GDM1 (cell line): ENCODE results near the gene DPP6.

ENCODE experiments used
- DNase-seq: peaks from one replicate; lab custom pipeline; 2025; lab: John Stamatoyannopoulos, UW

DPP6 gene

DNA sequence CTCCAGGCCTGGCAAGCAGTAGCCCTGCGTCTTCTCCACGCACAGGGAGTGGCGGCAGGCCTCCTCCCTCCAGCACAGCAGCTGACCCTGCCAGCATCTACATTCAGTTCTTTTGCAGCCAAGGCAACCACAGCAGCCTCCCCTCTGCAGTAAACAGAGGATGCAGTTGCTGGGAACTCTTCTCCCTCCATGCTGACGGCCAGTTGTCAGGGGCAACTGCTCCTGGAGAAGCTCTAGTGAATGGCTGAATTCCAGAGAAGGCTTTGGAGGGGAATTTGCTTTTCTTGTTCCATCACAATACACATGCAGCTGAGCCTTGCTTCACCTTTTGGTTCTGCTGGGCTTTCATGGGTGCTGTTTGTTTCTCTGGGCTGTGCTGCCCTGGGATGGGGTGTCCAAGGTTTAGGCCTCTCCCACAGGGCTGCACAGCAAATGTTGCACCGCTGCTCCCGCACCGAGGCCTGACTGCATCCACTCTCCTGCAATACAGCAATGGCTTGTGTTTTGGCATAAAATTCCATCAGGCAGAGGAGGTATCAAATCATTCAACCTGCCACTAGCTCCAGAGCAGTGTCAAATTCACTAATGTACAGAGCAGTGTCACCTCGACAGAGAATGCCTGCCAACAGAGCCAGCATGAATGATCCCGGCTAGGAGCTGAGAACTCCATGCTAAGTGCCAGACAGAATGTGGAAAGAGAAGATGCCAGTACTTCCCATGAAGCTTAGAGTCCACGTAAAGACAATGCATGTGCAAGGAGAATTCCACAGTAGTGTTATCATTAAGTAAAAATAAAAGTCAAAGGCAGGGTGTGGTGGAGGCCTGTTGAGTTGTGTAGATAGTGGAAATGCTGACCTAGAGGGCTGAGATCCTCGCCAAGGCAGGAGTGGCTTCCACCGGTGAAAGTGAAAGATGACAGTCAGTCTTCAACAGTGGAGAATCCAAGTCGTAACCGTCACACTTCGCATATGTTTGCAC, 399.6 kb downstream of the DPP6 start:
- DNase-seq, result no peak

GRCh38 chr7:154463794-154464193, 411.6 kb downstream of the DPP6 start:
- no peak for DNase-seq

GRCh38 chr7:154469652-154470051, 417.5 kb downstream of the DPP6 start:
- no peak for DNase-seq

- DNase-seq, result no peak
These were observed 420.1 kb downstream of the DPP6 start for GRCh38 chr7:154472343-154472742.

DNA sequence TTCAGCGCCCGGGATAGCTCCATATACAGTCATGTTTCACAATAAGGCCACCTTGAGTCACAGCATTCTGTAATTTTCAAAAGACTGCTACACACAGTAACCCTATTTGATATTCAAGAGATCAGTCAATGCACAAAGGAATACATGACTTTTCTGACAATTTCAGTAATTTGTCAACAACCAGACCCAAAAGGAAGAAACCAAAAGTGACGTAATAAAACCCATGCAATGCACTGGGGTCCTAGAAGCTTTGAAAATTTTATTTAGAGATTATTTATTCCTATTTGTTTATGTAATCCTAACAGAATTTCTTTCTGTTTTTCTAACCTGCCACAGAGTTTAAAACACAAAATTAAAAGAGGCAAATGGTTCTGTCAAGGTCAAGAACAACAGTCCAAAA, 421.2 kb downstream of the DPP6 start:
- no peak for DNase-seq

GRCh38 chr7:154474903-154475520, 422.8 kb downstream of the DPP6 start:
- no peak for DNase-seq

DNA sequence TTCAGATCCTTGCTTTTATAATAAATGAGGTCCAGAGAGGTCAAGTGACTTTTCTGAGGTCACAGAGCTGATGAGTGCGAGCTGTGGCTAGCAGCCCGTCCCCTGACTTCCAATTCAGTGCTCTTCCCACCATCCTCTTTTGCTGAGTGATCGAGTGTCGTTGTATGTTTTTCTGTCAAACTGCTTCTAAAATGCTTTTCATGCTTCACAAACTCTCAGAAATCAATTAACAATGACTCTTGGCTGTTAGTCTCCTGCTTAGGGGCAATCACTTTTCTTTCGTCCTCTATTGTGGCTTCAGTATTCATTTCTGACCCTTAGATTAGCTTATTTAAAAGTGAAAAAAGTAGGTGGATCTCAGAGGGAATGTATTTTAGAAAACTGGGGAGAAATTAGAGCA, 423.7 kb downstream of the DPP6 start:
- DNase-seq, result no peak

DNA sequence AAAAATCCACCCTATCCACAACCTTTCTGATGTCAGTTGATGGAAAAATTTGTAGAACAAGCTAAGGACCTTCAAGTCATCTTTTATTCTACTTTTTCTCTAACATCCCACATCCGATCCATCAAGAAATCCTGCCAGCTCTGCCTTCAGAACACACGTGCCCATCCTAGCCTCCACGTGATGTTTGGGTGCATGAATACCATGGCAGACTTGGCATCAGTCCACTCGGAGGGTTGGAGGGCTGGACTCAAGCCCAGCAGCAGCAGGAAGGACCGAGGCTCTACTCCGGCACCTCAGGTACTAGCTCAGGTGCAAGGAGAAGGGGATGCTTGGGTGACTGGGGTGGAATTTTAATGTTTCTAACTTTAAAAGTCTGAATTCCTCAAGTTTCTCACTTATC, 428.6 kb downstream of the DPP6 start:
- DNase-seq, result no peak

DNA sequence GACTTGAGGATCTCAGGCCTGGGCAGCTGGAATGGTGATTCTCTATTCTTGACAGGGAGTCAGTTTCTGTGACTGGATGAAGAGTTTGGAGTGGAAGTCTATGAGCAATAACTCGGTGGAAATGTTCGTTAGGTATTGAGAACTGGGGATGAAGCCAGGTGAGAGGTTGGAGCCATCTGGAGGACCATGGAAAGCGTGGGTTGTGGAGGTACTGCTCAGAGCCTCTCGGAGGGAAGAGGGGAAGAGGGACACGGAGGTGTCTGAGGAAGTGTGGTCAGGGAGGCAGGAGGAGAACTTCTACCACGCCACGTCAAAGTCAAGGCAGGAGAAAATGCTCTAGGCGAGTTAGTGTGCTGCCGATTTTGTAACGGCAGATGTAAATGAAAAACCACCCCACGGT, 430.7 kb downstream of the DPP6 start:
- no peak for DNase-seq

- DNase-seq, result no peak
These were observed 432.2 kb downstream of the DPP6 start for GRCh38 chr7:154484406-154484805.

- no peak for DNase-seq
These were observed 432.7 kb downstream of the DPP6 start for GRCh38 chr7:154484943-154485342.

DNA sequence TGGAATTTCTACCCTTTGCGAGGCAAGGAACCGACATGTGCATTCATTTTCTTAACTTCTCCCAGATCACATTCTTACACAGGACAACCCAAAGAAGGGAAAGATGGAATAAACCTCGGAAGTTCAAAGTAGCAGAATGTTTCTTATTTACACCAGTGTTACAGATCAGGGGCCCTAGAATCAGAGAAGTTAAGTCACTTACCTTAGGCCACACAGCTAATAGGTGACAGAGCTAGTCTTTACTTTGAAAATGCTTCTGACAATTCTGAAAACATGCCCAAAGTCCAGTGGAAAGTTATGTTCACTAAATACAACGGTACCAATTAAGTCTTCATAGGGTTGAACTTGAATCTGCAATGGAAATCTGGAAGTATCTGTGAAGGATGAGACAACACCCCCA, 437.7 kb downstream of the DPP6 start:
- DNase-seq, result no peak

GRCh38 chr7:154493594-154493993, 441.4 kb downstream of the DPP6 start:
- no peak for DNase-seq

- DNase-seq, result no peak
These were observed 445.6 kb downstream of the DPP6 start for GRCh38 chr7:154497751-154498150.

DNA sequence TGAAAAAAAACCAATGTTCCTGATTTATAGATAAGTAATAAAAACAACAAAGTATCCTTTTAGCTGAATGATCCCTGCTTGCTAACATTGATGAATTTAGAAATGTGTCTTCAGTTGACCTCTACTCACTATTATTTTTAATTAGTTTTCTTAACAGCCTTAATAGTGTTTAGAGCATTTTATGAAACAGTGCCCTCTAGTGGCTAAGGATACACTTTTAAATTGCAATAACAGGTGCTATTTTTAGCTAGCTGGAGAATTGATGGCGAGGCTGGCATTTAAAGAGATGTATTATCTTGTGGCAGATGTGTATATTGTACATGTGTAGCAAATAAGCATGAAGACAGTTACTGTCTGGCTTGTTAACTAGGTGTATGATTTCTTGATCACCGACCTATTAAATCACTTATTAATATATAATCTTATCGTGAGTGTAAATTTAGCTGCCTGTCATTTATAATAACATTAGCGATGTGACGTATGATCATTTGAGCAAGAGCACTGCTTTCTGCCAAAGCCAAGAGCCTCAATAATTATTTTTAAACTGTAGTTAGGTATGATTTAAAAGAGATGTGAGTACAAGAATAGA, 451.9 kb downstream of the DPP6 start:
- no peak for DNase-seq

DNA sequence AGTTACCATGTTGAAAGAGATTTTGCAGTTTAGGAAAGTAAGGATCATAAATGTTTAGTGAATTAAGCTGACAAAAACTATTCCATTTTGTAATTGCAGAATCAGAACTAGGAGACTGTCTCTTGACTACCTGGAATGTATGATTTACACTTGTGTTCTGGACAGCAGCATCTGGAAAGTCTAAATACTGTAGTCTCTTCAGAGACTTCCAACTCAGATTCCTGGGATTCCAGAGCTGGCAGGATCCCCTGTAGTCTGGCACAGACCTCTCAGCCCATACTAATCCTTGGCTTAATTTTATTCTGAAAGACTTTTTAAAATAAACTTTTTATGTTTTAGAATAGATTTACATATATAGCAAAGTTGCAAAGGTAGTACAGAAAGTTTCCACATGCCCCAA, 452.7 kb downstream of the DPP6 start:
- DNase-seq, result no peak

DNA sequence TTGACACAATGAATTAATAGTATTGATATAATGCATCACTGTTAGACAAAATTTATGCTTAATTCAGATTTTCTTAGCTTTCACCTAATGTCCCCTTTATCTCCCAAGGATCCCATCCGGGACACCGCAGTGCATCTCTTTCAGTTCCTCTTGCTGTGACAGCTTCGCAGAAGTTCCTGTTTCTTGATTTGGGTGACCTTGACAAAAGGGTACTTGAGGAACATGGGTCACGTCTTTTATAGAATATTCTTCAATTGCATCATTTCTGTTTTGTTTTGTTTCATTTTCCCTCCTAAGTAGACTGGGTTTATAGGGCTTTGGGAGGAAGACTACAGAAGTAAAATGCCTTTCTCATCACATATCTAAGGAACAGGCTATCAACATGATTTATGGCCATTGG, 453.2 kb downstream of the DPP6 start:
- no peak for DNase-seq

GRCh38 chr7:154509192-154509591, 457.0 kb downstream of the DPP6 start:
- no peak for DNase-seq

DNA sequence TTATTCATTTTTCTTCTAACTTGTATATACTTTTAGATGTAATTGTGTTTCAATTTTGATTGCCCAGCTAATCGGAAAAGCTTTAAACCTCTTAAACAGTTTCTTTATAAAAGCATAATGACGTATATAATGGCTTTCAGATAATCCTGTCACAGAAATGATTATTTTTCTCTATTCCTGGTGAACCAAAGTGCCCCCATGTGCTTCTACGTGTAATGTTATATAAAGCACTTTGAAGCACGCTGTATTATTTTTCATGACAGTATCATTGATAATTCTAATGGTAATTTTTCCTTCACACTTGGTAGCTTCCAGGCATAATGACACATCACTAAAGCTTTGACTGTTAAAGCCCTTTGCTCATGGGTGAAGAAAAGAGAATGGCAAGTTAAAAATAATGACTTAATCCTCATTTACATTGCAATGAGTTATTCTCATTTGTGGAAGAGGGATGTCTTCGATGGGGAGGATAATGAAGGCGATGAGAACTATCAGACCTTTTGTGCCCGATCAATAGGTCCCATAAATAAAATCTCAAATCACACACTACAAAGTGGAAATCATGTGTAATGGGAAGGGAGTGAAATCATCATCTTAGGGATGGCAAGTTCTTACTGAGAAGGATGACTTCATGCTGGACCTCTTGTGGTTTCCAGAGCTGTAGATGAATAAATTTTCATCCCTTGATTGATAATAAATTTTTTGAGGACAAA, 460.1 kb downstream of the DPP6 start:
- DNase-seq, result no peak

DNA sequence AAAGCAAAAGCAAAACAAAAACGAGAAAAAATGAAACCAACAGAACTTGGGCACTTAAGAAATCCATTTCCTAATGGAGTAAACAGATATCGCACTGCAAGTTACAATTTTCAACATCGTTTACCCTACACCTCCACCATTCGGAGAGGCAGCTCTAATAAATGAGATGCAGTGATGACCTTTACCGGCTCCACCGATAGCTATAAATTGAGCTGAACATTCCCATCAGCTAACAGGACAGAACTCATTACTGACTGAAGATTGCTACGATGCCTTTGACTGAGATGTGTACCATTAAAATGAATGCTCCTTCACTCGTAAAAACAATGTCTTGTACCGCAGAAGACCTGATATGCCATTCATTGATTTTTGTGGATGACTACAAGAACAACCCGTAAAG, 465.6 kb downstream of the DPP6 start:
- no peak for DNase-seq

GRCh38 chr7:154519229-154519628, 467.0 kb downstream of the DPP6 start:
- DNase-seq, result no peak

GRCh38 chr7:154530136-154530535, 477.9 kb downstream of the DPP6 start:
- DNase-seq, result no peak
